Measurements from ENCODE around the gene LHX5. TPM values are rescaled to one million over a fixed set of nuclear protein-coding genes. Genes with fewer than 3 reads are reported as not detected.
A peak's percentile ranks its signal among the peaks of the same experiment; 100 is the strongest.

Gene LHX5
- total RNA-seq, 4 donors from 2014 or later = not detected

DNA sequence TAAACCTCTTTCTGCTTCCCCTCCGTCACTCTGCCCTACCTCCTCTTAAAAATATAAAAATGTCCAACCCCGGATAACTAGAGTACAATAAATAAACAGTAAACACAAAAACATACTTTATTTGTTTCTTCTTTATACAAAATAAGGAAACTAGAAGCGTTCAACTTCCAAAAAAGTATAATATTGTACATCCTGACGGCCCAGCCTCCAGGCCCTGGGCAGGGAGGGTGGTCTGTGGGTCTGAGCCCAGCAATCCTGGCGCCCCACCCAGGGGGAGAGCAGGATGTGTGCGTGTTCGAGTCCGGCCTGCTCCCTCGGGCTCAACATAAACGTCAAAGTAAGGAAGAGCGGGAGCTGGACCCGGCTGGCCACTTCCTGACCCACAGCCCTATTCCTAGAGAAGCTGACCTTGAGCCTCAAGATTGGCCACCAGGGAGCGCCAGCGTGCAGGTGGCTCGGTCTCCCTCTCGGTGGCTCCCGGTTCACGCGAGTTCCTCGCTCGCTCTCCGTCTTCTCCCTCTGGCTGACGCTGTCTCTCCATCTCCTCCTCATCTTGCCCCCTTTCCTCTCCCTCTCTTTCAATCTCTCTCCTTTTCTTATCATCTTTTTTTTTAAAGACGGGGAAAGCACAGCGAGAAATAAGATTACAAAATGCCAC is 9.4 kb downstream of the LHX5 start:
- Histone ChIP-seq H3K27ac (no peak overlapping the region), H3K4me1 (peaks cover 0 to 20% of the 10 kb centered on the region in 2 donors), H3K27me3 (peaks cover 19 to 58% of the 10 kb centered on the region in 2 donors), H3K9me3 (no peaks in the 10 kb centered on the region), H3K36me3 (no peaks in the 10 kb centered on the region), H3K4me3 (no peak overlapping the region)
- peak; percentile 37 to 59 for DNase-seq
- intact Hi-C loops (cut with DNase I; ENCODE audit: low total_unique reads) = no loop called here
- no peak for TF ChIP-seq POLR2A (IDR thresholded peaks at IDR 0.05)
- TF ChIP-seq, protein P1, sequence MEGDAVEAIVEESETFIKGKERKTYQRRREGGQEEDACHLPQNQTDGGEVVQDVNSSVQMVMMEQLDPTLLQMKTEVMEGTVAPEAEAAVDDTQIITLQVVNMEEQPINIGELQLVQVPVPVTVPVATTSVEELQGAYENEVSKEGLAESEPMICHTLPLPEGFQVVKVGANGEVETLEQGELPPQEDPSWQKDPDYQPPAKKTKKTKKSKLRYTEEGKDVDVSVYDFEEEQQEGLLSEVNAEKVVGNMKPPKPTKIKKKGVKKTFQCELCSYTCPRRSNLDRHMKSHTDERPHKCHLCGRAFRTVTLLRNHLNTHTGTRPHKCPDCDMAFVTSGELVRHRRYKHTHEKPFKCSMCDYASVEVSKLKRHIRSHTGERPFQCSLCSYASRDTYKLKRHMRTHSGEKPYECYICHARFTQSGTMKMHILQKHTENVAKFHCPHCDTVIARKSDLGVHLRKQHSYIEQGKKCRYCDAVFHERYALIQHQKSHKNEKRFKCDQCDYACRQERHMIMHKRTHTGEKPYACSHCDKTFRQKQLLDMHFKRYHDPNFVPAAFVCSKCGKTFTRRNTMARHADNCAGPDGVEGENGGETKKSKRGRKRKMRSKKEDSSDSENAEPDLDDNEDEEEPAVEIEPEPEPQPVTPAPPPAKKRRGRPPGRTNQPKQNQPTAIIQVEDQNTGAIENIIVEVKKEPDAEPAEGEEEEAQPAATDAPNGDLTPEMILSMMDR (IDR thresholded peaks at IDR 0.05) = peak; percentile 43 to 60 (median 54)

DNA sequence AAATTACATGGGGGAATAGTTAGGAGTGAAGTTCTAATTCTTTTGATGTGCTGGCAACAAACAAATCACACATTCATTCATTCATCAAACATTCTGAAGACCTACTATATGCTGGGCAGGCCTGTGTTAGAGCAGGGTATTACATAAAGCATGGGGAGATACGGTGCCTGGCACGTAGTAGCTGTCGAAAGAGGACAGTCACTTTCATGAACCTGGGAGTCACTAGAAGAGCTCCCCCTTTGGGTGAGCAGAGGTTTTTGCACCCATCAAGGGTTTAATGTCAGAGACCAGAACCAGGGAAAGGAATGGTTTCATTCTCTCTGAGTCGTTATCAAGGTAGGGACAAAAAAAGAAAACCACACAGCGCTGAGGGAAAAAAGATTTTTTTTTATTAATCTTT is 10.0 kb downstream of the LHX5 start:
- peaks cover 17 to 53% of the 10 kb centered on the region in 2 donors for H3K27me3 ChIP-seq
- intact Hi-C loops (cut with DNase I; ENCODE audit: low total_unique reads) = no loop called here

DNA sequence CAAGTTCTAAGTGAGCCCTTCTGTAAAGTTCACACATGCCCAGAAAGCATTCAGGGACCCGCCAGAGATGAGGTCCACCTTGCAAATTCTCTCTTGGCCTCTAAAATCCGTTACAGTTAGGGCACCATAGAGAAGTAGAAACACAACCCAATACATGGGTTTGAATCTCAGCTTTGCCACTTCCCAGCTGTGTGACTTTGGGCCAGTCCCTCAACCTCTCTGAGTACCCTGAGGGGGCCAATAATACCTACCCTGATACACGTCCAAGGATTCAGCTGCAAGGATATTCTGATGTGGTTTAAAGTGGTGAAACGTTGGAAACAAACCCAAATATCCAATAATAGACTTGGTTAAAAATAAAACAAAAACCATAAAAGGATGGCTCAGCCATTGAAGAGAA is 11.7 kb downstream of the LHX5 start:
- H3K36me3 ChIP-seq = no peaks in the 10 kb centered on the region
- no peak for DNase-seq
- no peak overlapping the region for H3K27ac ChIP-seq
- no peak for TF ChIP-seq POLR2A (IDR thresholded peaks at IDR 0.05)
- TF ChIP-seq, protein P1 (IDR thresholded peaks at IDR 0.05) = no peak
- peaks cover 10 to 41% of the 10 kb centered on the region in 2 donors for H3K27me3 ChIP-seq
- peaks cover 0 to 15% of the 10 kb centered on the region in 2 donors for H3K4me1 ChIP-seq
- H3K4me3 ChIP-seq = no peak overlapping the region
- intact Hi-C loops (cut with DNase I; ENCODE audit: low total_unique reads) = no loop called here
- no peaks in the 10 kb centered on the region for H3K9me3 ChIP-seq

More for the DNA sequence above, 10.0 kb downstream of the LHX5 start:
- no peaks in the 10 kb centered on the region for H3K9me3 ChIP-seq
- no peak for TF ChIP-seq POLR2A (IDR thresholded peaks at IDR 0.05)
- TF ChIP-seq, protein P1 (IDR thresholded peaks at IDR 0.05) = no peak
- no peak for DNase-seq
- peaks cover 0 to 20% of the 10 kb centered on the region in 2 donors for H3K4me1 ChIP-seq
- H3K36me3 ChIP-seq = no peaks in the 10 kb centered on the region
- H3K4me3 ChIP-seq = no peak overlapping the region
- no peak overlapping the region for H3K27ac ChIP-seq

DNA sequence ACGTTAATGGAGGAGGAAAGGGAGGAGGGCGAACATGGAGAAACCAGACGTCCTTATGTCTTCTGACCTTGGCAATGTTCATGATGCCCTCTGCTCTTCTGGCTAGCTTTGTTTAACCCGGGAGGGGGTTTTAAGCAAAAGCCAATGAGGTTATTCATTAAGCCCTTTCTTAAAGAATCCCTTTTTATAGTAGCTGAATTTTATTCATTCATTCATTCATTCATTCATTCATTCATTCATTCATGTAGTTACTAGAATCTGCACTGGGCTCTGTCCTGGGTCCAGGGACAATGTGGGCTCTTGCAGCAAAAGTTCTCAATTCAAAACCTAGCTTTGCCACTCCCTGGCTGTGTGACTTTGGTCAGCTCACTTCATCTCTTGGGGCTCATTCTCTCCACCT is 14.0 kb downstream of the LHX5 start:
- no peak for TF ChIP-seq POLR2A (IDR thresholded peaks at IDR 0.05)
- TF ChIP-seq, protein P1 (IDR thresholded peaks at IDR 0.05) = no peak
- intact Hi-C loops (cut with DNase I; ENCODE audit: low total_unique reads) = no loop called here

DNA sequence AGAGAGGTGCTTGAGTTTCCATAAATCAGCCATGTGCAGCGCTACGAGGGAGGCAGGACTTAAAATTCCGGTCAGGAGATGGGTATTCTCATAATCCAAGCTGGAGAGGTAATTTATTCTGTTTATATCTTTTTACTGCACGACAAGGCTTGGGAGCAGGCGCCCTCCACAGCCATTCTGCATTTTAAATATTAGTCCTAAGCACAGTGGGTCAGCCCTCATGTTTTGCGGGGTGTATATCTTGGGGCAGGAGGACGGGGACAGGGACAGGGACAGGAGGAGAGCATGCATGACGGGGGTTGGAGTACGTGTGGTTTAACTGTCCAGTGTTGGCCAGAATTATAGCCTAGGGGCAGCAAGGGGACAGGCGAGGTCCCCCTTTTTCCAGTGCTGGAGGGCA is 14.5 kb downstream of the LHX5 start:
- TF ChIP-seq, protein P1 (IDR thresholded peaks at IDR 0.05) = no peak
- TF ChIP-seq POLR2A (IDR thresholded peaks at IDR 0.05) = no peak
- Histone ChIP-seq H3K4me3 (no peak overlapping the region), H3K36me3 (no peaks in the 10 kb centered on the region), H3K27me3 (peaks cover 0 to 14% of the 10 kb centered on the region in 2 donors), H3K4me1 (no peaks in the 10 kb centered on the region), H3K9me3 (no peaks in the 10 kb centered on the region), H3K27ac (no peak overlapping the region)
- no peak for DNase-seq
- intact Hi-C loops (cut with DNase I; ENCODE audit: low total_unique reads) = no loop called here

More for the DNA sequence above, 14.0 kb downstream of the LHX5 start:
- Histone ChIP-seq H3K36me3 (no peaks in the 10 kb centered on the region), H3K27ac (no peak overlapping the region), H3K27me3 (peaks cover 0 to 19% of the 10 kb centered on the region in 2 donors), H3K4me1 (peaks cover 0 to under 1% of the 10 kb centered on the region in 2 donors), H3K9me3 (no peaks in the 10 kb centered on the region), H3K4me3 (no peak overlapping the region)
- DNase-seq = no peak

Data from uterus (tissue), 4 donors.